Measurements from ENCODE around the gene TMEM178A.
A peak's percentile ranks its signal among the peaks of the same experiment; 100 is the strongest.

TMEM178A gene

DNA sequence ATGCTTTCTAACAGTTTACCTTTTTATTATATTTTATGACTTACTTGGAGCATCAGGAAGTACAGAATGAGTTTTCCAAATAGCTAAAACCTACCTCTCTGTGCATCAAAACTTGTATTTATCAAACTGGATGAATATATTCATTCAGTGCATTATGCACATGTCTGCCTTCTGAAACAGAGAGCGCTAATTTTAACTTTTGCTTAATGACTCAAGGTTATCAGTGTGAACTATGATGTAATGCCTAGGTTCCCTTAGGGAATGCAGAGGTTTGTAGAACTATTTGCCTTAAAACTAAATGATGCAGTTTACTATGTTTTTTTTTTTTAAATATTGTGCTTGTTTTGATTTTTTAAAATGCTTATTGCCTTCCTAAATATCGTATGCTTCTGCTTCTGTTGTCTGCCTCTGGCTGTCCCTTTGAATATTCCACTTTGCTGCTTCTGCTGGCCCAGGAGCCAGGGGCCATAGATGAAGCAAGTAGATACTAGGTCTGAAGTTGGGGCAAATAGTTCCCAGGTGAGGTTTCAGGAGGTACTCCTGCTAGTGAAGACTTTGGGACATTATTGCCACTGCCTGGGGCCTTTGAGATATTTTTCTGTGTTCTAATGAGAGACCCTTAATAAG lies 16.5 kb downstream of the TMEM178A start:
- DNase-seq, result no peak

DNA sequence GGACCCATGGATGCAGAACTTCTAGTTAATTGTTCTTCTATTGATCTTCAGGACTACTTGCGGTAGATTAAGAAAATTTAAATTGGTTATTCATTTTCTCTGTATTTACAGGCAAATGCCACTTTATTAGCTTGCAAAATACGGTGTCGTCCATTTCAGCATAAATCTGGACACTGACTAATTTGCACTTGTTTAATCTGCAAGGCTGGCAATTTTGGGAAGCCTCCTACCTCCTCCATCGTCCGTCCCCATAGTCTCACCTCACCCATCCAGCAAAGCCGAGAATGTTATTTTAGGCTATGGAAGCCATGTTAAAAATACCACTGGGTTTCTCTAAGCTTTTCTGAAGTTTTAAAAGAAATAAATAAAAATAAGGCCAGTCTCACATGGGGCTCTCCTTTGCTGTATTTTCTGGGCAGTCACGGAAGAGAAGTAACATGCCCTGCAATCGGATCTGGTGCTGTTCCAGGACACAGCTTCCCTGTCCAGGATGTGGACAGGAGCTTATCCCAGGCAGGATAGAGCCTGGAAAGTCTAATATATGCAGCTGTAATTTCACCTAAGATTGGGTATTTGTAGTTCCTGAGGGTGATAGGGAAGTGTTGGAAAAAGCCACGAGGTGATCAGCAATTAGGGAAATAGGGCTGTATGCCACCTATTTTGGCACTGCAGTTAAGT lies 17.4 kb downstream of the TMEM178A start:
- no peak for DNase-seq

DNA sequence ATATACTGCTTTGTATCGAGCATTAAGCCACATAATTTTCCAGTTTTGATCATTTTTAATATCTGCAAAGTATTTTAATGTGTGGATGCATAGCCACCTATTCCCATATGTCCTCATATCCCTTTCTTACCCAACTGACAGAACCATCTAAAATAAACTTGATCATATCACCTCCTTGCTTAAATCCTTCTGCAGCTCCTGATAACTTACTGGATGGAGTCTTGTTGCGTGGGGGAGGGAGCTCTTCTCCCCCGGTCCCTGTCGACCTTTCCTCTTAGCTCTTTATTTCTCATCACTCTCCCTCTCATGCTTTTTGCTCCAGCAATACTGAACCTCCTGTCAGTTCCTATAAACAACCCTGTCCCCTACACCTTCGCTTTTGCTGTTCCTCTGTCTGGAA lies 18.7 kb downstream of the TMEM178A start:
- no peak for DNase-seq

DNA sequence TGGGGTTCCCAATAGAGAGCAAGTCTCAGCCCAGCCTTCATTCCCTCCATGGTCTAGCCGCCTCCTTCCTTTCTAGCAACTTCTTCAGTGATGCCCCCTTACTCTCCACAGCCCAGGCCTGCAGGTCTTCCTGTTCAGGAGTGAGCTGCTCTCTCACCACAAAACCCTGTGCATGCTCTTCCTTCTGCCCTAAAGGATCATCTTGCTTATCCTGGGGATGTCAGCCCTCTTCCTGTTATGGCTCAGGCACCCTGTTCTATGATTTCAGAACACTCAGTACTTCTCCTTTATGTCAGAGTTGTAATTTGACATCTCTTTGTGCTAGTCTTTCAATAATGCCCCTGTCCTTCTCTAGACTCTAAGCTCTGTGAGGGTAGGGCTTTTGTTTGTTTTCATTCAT lies 19.4 kb downstream of the TMEM178A start:
- no peak for DNase-seq

DNA sequence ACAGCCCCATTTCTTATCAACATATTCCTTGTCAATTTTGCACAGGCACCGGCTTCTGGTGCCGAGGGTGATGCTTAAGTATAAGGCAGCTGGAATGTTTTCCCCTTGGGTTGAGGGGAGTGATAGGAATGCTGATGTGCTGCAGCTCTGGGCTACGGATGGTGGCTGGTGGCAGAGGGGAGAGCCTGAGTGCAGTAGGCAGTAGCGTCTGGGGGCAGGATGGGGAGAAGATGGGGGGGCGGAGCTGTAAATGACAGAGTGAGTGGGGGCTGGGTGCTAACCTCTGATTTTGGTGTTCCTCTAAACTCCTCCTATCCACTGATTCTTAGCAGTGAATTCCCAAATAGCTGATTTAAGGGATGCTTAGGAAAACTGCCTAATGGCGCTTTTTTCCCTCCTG lies 20.7 kb downstream of the TMEM178A start:
- DNase-seq, result no peak

DNA sequence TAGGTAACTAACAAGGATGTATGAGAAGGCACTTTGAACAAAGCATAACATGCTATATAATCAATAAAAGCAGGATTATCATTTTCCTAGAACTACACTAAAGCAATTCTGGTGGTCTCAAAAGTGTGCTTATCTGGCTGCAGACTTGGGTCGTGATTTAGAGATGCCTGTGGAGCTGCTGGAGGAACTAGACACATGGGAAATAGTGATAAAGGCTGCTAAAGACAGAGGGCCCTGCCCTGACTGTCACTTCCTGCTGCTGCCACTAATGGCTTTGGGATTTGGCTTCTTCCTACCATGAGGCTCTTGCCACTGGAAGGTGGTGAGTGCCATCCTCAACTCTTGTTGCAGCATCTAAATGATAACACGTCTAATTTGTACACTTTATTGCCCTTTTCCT lies 22.5 kb downstream of the TMEM178A start:
- DNase-seq, result no peak

DNA sequence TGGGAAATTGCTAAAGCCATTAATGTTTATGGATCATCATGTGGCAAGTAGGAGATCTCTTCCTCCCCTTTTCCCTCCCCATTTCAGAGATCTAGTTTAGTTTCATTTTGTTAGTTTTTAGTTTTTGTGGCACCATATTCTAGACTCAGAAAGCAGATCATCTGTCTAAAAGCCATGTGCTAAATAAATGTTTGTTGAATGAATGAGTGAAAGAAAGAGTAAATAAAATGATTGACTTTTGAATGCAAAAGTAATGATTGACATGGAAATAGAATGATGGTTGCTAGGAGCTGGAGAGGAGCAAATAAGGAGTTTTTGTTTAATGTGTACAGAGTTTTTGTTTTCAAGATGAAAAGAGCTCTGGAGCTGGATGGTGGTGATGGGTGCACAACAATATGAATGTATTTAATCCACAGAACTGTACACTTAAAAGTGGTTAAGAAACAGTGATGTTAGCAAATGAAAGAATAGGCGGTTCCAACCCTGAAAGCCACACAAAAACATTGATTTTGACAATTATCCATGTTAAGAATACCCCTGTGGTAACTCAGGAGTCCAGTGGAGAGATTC lies 23.6 kb downstream of the TMEM178A start:
- no peak for DNase-seq

DNA sequence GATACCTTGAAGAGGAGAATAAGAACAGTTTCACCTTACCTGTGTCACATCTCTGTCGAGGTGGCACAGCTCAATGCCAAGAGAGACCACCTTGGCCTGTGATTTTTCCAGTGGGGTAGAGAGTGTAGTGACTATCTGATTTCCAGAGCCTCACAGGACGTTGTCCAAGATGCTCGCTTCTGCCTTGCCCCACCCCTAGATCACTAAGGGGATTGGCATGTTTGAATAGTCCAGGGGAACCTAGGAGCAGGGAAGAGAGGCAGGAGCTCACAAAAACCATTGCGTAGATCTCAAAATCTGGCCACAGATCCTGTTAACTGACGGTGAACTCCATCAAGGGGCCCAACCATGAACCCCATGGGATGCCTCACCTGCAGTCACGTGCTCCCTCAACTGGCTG lies 24.2 kb downstream of the TMEM178A start:
- no peak for DNase-seq

DNA sequence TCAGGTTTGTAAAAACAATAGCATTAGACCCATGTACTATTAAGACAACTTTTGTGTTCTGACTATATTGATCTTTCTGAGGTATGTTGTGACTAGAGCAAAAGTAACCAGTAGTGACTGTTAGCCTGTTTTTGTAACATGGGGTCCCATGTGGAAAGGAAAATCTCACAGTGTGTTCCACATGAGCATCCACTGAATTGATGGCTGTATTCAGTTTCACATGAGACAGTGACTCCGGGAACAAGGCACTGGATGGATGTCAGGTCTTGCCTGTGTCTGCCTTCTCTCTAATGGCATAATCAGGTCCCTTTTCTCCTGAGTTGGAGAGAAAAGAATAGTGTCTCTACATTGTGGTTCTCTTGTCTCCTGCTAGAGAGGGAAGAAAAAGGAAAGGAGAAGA lies 27.5 kb downstream of the TMEM178A start:
- DNase-seq, result no peak

DNA sequence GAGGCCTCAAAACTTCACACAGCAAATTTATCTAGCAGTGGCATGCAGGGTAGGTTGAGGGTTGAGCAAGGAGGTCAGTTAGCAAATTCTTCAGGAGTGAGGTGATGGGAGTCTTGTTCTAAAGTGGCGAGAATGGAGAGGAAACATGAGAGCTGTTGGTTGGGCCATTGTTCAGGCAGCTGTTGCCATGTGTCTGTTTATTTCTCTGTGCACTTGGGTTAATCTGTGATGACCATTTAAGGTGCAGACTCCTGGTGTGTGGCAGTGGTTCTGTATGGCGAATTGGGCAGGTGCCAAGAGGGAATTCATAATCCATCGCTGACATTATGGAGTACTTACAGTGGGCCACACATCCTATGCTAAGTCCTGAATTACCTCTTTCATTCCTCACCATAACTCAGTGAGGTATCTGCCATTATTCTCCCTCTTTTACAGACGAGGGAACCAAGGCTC lies 30.4 kb downstream of the TMEM178A start:
- peak; percentile 85 for DNase-seq

DNA sequence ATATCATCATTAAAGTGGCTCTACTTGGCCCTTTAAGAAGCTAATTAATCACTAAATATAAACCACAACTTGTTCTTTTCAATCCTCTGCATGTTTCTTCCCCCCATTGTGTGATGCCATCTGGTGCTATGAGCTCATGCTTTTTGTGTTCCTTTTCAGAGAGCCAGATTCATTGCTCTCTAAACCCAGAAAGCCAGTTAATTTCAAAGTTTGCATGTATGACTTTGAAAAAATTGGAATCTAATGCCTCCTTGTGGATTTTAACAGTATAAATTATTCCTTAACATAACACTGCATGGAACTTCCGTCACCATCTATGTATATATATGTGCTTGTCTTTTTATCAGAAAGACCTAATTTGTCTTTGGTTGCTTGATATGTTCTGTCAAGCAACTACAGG lies 31.1 kb downstream of the TMEM178A start:
- DNase-seq, result peak; percentile 77

DNA sequence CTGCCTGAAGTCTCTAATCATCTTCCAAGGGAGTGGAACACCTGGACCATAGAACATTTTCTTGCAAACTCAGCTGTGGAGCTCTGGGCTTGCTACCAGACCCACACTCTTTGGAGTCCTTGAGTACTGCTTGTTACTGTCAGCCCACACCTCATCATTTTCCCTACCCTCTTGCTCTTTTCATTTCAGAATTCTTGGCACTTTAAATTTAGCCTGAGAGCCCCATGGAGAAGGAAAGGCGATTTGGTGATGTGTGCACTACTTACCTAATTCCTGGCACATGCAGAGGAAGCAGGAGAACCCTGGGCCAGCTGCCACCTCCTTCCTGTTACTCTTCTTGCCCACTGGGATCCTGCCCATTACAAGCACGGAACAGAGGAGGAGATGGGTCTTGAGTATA lies 31.7 kb downstream of the TMEM178A start:
- DNase-seq, result peak; percentile 44

DNA sequence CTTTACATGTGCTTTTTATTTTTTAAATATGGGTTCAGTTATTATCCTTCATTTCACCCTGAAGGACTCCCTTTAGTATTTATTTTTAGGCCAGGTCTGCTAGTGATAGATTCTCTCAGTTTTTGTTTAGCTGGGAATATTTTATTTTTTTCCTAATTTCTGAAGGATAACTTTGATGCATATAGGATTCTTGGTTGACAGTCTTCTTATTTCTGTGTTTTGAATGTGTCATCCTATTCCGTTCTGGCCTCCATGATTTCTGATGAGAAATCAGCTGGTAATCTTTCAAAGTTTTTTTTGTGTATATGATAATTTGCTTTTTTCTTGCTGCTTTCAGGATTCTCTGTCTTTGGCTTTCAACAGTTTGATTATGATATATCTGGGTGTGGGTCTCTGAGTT lies 35.4 kb downstream of the TMEM178A start:
- no peak for DNase-seq

DNA sequence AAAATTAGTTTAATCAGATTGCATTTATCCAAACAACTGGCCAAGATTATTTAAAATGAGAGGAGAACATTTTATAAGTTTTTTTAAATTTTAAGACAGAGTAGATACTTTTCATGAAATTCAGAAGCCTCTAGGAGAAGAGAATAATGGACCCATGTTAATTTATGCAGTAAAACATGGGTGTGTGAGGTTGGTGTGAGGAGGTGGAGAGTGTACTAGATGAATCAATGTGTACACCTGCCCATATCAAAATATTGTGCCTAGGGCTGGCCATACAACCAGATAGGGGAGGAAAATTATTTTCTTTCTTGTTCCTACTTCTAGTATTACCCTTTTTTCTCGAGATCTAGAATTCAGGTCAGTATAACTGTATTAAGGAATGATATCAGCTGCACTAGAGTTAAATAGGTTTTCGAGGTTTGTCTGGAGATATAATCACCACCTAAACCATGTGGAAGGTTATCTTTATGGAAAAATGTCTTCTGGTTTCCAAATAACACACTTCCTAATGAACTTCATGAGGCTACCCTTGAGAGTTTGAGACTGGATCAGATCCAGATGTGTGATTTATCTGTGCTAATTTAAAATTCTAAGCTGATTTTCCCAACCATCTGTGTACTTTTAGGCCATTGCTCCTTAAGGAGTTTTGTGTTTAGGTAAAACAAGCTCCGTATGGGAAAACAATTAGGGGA lies 37.6 kb downstream of the TMEM178A start:
- no peak for DNase-seq

DNA sequence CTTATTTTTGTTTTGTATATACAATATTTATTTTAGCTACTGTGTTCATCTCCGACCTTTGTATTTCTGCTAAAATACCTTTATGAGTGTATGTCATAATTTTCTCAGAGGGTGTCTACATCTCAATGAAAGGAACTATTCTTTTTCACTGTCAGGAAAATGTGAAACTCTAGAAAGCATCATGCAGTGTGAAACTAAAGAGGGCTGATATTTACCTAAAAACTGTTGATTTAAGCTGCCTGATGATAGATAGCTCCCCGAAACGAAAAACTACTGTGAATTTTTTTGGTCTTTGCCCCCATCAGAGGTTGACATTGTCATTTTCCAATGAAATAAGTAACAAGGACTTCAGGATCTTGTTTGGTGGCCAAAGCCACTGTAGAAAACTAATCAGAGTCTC lies 38.8 kb downstream of the TMEM178A start:
- no peak for DNase-seq

DNA sequence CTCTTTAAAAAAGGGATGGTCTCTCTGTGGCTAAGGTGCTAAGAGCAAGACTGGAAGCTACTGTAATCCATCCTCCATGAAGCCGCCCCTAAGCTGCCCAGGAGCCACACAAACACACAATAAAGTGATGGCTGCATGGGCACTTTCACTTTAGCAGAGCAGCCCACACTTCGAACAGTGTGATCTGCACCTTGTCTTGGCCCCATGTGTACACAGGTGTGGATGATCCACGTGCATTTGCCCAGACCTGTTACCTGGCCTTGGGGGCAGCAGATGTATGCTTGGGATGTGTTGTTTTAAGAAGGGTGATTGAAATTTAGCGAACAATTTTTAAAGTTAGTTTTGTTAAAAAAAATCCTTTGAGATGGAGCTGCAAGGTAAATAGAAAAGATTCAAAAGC lies 39.9 kb downstream of the TMEM178A start:
- DNase-seq, result no peak

DNA sequence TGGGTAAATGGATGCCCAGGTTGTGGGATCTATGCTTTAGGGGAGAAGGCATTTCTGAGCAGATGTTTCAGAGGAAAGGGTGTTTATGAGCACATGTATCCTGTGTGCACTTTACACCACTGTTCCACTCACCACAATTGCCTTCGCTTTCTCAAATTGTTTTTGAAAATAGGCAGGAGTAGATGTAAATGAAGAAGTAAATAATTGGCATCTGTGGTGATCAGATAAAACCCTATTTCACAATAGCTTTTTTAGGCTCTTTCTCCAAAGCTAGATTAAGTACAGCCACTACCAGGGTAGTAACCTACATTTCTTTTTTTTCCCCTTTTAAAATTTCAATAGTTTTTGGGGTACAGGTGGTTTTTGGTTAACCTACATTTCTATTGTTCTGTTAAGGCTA lies 40.6 kb downstream of the TMEM178A start:
- no peak for DNase-seq

DNA sequence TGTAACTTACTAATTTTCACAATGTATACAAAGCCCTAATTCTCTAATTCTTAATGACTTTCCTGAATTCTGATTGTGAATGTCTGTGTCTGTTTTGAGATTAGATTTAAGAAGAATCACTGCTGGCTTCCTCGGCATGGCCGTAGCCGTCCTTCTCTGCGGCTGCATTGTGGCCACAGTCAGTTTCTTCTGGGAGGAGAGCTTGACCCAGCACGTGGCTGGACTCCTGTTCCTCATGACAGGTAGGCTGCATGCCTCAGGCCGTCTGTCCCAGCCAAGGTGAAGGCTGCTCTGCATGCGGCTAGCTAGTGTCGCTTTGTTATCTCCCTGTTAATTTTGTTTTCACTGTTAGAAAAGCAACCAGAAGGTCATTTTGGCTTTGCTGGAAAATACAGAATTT lies 41.2 kb downstream of the TMEM178A start:
- DNase-seq, result no peak

DNA sequence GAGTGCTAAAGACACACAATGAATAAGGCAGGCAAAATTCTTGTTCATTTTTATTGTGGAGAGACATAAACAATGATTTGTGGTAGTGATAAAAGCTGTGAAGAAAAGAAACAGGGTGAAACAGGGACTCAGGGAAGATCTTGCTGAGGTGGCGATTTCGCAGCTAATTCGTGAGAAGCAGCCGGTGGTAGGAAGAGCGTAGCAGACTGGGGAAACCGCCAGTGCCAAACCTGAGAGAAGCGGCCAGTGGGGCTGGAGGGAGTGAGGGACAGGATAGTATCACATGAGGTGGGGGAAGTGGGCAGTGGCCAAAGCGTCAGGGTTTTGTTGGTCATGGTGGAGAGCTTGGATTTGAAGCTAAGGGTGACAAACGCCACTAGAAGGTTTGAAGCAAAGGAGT lies 42.3 kb downstream of the TMEM178A start:
- DNase-seq, result no peak

DNA sequence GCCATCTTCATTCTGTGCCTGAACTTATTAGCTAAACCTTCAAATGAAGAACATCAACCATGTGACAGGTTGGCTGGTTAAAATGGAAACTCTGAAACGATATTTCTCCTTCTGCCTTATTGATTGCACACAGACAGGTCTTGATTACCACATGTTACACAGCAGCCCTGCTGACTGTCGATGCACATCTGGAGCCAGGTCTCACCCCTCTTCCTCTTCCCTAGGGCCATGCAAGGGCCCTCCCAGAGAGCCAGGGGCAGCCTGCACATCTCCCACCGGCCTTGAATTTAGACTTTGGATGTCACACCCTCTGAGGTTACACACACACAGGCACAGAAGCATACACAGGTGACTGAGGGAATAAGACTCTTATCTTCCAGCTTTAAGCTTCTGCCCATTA lies 45.1 kb downstream of the TMEM178A start:
- no peak for DNase-seq

DNA sequence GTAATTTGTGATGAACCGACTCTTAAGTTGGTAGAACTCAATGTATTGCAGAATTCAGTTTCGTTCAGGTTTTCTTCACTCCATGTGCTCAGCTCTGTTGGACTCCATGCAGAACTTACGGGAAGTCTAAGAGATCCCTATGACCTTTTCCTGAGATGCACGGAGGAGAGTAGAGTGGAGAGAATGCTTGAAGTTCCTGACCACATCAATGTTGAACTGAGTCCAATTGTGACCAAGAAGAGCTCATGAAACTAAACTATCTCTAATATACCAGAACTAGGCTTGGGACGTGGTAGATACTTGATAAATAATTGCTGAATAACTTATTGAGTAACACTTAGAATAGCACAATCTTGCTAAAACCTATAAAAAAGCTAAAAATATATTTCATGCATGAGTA lies 47.2 kb downstream of the TMEM178A start:
- no peak for DNase-seq

DNA sequence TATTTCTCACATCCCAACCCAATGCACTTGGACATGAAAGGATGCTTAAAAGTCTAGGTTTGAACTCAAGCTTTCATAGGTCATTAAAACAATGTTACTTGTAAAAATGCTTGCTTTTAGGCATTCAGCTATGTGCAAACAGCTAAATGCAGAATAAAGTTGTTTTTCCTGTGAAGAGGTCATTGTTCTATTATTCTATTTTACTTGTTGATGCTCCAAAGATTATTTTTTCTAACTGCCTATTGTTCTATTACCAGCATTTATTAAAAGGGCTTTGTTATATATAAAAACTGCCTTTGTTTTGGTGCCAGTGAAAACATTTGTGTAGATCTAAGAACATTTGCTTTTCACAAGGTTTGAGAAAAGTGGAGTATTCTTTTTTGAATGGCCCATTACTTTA lies 49.4 kb downstream of the TMEM178A start:
- no peak for DNase-seq

DNA sequence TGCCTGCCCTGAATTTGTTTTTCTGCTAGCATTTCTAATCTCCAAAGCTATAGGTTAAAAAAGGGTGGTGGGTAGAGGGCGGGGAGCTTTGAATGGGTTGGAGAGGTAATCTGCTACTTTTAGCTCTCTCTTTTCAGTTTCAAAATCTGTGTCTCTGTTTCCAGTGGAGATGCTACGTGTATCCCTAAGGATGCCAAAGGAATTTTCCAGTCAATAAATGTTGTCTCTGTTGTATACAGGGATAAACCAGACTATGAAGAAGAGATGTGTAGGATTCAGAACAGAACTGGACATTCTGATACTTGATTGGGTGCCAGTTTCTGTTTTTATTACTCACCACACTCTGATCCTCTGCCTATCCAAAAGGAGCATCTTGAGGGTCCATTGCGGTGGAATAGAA lies 50.1 kb downstream of the TMEM178A start:
- no peak for DNase-seq

DNA sequence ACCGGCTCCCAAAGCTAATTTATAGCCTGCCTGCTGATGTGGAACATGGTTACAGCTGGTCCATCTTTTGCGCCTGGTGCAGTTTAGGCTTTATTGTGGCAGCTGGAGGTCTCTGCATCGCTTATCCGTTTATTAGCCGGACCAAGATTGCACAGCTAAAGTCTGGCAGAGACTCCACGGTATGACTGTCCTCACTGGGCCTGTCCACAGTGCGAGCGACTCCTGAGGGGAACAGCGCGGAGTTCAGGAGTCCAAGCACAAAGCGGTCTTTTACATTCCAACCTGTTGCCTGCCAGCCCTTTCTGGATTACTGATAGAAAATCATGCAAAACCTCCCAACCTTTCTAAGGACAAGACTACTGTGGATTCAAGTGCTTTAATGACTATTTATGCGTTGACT lies 51.4 kb downstream of the TMEM178A start:
- DNase-seq, result no peak
